Fibroblast of lung (primary cell): ENCODE measurements around the gene MSANTD1. TPM values are rescaled to one million over a fixed set of nuclear protein-coding genes. Genes with fewer than 3 reads are reported as not detected.

Experiments used
- DNase-seq, 2 donors: peaks; one replicate each; pipeline versions ENCODE4 v3.0.0 to v3.0.0-alpha.2; 2010; ENCODE audit warnings: low read depth in 2 of 2
- H2AFZ ChIP-seq: 2 replicates; pipeline ENCODE4 v1.5.1; 2012; ENCODE audit warnings: low read length, control low read depth, inconsistent platforms
- H3K27ac ChIP-seq: 2 replicates; pipeline ENCODE4 v1.5.1; 2011; ENCODE audit warnings: low read length, control low read depth; ENCODE audit not compliant: insufficient read depth
- H3K27me3 ChIP-seq: 2 replicates; pipeline ENCODE4 v1.5.1; 2011; ENCODE audit warnings: mild to moderate bottlenecking, low read length; ENCODE audit not compliant: control insufficient read depth, insufficient read depth
- H3K36me3 ChIP-seq: 2 replicates; pipeline ENCODE4 v1.5.1; 2011; ENCODE audit warnings: low read length; ENCODE audit not compliant: control insufficient read depth, insufficient read depth
- H3K4me1 ChIP-seq: 2 replicates; pipeline ENCODE4 v1.5.1; 2011; ENCODE audit warnings: low read length; ENCODE audit not compliant: control insufficient read depth, insufficient read depth; ENCODE audit errors: extremely low read depth
- H3K4me2 ChIP-seq: 2 replicates; pipeline ENCODE4 v1.5.1; 2011; ENCODE audit warnings: low read length, control low read depth; ENCODE audit not compliant: insufficient read depth; ENCODE audit errors: extremely low read depth
- H3K4me3 ChIP-seq, 4 experiments: fragments of 200-600 bp in 1 of 4; sonication (generic) in 1 of 4; replicated peaks in 1 of 4; 2 replicates each; pipeline ENCODE4 v1.5.1; 2011 to 2016; ENCODE audit warnings: low read length in 4 of 4, low read depth in 3 of 4, mild to moderate bottlenecking in 3 of 4, control low read depth in 2 of 4, inconsistent platforms in 1 of 4, mixed read lengths in 1 of 4; ENCODE audit not compliant: insufficient read depth in 1 of 4; ENCODE audit errors: control extremely low read depth in 1 of 4
- H3K79me2 ChIP-seq: 2 replicates; pipeline ENCODE4 v1.5.1; 2012; ENCODE audit warnings: mild to moderate bottlenecking, low read length, inconsistent platforms; ENCODE audit not compliant: control insufficient read depth, insufficient read depth
- H3K9ac ChIP-seq: 2 replicates; pipeline ENCODE4 v1.5.1; 2011; ENCODE audit warnings: mild to moderate bottlenecking, low read length, control low read depth; ENCODE audit not compliant: insufficient read depth
- H3K9me3 ChIP-seq: 2 replicates; pipeline ENCODE4 v1.5.1; 2012; ENCODE audit warnings: low read depth, low read length; ENCODE audit not compliant: control insufficient read depth, insufficient read depth
- H4K20me1 ChIP-seq: 2 replicates; pipeline ENCODE4 v1.5.1; 2011; ENCODE audit warnings: low read length; ENCODE audit not compliant: control insufficient read depth, insufficient read depth; ENCODE audit errors: extremely low read depth
- CTCF ChIP-seq, 2 donors: IDR thresholded peaks in 1 of 2; conservative IDR thresholded peaks in 1 of 2; 1 replicate in 1 of 2; 2 replicates in 1 of 2; pipeline ENCODE4 v1.5.1; 2011 to 2012; ENCODE audit warnings: low read length in 2 of 2, control low read depth in 1 of 2, inconsistent platforms in 1 of 2, low read depth in 1 of 2, mild to moderate bottlenecking in 1 of 2
- EZH2 ChIP-seq: IDR thresholded peaks from 2 replicates; pipeline ENCODE4 v1.5.1; 2012; ENCODE audit warnings: low read length, control low read depth, mild to moderate bottlenecking; ENCODE audit errors: missing control alignments
- polyA plus RNA-seq, 2 donors: library from polyadenylated mRNA; depleted of rRNA in 1 of 2; stranded (reverse) in 1 of 2; unstranded in 1 of 2; fragments of >200 nt; gene quantifications; 2 replicates each; pipeline ENCODE4 v1.2.1, GENCODE V29; 2011 to 2012; ENCODE audit warnings: missing spikeins in 1 of 2
- total RNA-seq: library from RNA; depleted of rRNA; stranded (reverse); fragments of >200 nt; gene quantifications from 2 replicates; pipeline ENCODE4 v1.2.1, GENCODE V29; 2014

Gene MSANTD1
- total and polyA plus RNA-seq, 2 donors (not counting 1 experiment from before 2014, with no cell fraction given): 0.50 TPM; not detected in 1

- H3K9ac ChIP-seq: no peak overlapping the region
- H3K9me3 ChIP-seq: no peaks in the 10 kb centered on the region
- DNase-seq: peak; percentile 9 to 10
- no peak overlapping the region for H3K4me2 ChIP-seq
- no peaks in the 10 kb centered on the region for H3K79me2 ChIP-seq
- no peak overlapping the region for H3K4me3 ChIP-seq
- no peak overlapping the region for H2AFZ ChIP-seq
- no peaks in the 10 kb centered on the region for H3K27me3 ChIP-seq
- H3K27ac ChIP-seq: no peak overlapping the region
- peaks cover 34% of the 10 kb centered on the region for H3K36me3 ChIP-seq
- no peaks in the 10 kb centered on the region for H4K20me1 ChIP-seq
- H3K4me1 ChIP-seq: no peaks in the 10 kb centered on the region
- TF ChIP-seq EZH2: no peak
- TF ChIP-seq CTCF (conservative IDR thresholded peaks at IDR 0.05 in 1 of 2, IDR thresholded peaks at IDR 0.05 in 1 of 2; ENCODE audit: low read depth in 1 of 2, low read length in 2 of 2): no peak
Measured at GRCh38 chr4:3227878-3228675, 20.9 kb upstream of the MSANTD1 start.

GRCh38 chr4:3228881-3229280 is 20.1 kb upstream of the MSANTD1 start:
- Histone ChIP-seq H2AFZ (no peak overlapping the region), H3K4me3 (no peak overlapping the region), H3K9ac (no peak overlapping the region), H3K27ac (no peak overlapping the region), H3K9me3 (no peaks in the 10 kb centered on the region), H3K27me3 (no peaks in the 10 kb centered on the region), H3K4me2 (no peak overlapping the region), H4K20me1 (no peaks in the 10 kb centered on the region), H3K79me2 (no peaks in the 10 kb centered on the region), H3K36me3 (peaks cover 32% of the 10 kb centered on the region), H3K4me1 (no peaks in the 10 kb centered on the region)
- TF ChIP-seq CTCF (conservative IDR thresholded peaks at IDR 0.05 in 1 of 2, IDR thresholded peaks at IDR 0.05 in 1 of 2; ENCODE audit: low read depth in 1 of 2, low read length in 2 of 2) (no peak), EZH2 (no peak)
- DNase-seq: no peak

DNA sequence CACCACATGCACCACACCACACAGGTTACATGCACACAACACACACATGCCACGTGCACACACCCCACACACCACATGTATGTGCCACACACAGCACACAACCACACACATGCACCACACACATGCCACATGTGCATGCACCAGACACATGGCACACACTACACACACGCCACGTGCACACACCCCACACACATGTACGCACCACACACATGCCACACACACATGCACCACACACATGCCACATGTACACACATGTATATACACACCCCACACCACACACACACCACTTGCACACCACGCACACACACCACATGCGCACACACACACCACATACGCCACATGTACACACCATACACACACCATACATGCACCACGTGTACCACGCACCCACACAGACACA is 19.6 kb upstream of the MSANTD1 start:
- Histone ChIP-seq H3K79me2 (no peaks in the 10 kb centered on the region), H3K27ac (no peak overlapping the region), H3K9ac (no peak overlapping the region), H3K36me3 (peaks cover 31% of the 10 kb centered on the region), H3K4me3 (no peak overlapping the region), H3K4me2 (no peak overlapping the region), H2AFZ (no peak overlapping the region), H3K27me3 (no peaks in the 10 kb centered on the region), H3K4me1 (no peaks in the 10 kb centered on the region), H3K9me3 (no peaks in the 10 kb centered on the region), H4K20me1 (no peaks in the 10 kb centered on the region)
- DNase-seq: no peak
- TF ChIP-seq CTCF (conservative IDR thresholded peaks at IDR 0.05 in 1 of 2, IDR thresholded peaks at IDR 0.05 in 1 of 2; ENCODE audit: low read depth in 1 of 2, low read length in 2 of 2): no peak
- no peak for TF ChIP-seq EZH2
